Upper lobe of left lung (tissue), 4 donors: ENCODE data around the gene ANO6.

Source experiments
- EP300 ChIP-seq, 4 donors: sonication (generic); formaldehyde crosslinking; IDR thresholded peaks; one replicate each; pipeline ENCODE4 v1.5.1; 2017; ENCODE audit warnings: antibody characterized with exemption in 4 of 4, control low read depth in 2 of 4
- POLR2A ChIP-seq, 4 donors: fragments of 450-650 bp; IDR thresholded peaks; one replicate each; pipeline ENCODE4 v1.5.1; 2016 to 2017; ENCODE audit warnings: antibody characterized with exemption in 4 of 4, mild to moderate bottlenecking in 2 of 4
- POLR2AphosphoS5 ChIP-seq, 2 donors: sonication (generic); formaldehyde crosslinking; IDR thresholded peaks; one replicate each; pipeline ENCODE4 v1.5.1; 2017; ENCODE audit warnings: antibody characterized with exemption in 2 of 2
- TF ChIP-seq, protein P1 (sequence below), 6 experiments: fragments of 450-650 bp in 4 of 6; fragments of 200-600 bp in 2 of 6; sonication (generic) in 2 of 6; IDR thresholded peaks; one replicate each; pipeline ENCODE4 v1.5.1; 2016 to 2019; ENCODE audit warnings: antibody characterized with exemption in 6 of 6

DNA sequence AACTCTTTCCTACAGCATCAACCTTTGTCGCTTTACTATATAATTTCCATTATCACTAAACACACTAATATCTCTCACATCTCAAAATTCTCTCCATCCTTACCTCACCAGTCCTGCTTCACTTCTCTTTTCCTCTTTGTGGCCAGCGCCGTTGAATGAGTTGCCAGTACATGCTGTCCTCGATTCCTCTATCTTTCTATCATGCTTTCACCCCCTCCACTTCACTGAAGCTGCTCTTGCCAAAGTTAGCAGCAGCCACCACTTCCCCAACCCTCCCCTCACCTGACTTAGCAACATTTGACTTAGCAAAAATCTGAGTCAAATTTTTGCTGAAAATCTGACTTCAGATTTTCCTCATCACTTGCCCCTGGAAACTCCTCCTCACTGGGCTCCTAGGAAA lies 210.4 kb downstream of the ANO6 start:
- TF ChIP-seq, protein P1, sequence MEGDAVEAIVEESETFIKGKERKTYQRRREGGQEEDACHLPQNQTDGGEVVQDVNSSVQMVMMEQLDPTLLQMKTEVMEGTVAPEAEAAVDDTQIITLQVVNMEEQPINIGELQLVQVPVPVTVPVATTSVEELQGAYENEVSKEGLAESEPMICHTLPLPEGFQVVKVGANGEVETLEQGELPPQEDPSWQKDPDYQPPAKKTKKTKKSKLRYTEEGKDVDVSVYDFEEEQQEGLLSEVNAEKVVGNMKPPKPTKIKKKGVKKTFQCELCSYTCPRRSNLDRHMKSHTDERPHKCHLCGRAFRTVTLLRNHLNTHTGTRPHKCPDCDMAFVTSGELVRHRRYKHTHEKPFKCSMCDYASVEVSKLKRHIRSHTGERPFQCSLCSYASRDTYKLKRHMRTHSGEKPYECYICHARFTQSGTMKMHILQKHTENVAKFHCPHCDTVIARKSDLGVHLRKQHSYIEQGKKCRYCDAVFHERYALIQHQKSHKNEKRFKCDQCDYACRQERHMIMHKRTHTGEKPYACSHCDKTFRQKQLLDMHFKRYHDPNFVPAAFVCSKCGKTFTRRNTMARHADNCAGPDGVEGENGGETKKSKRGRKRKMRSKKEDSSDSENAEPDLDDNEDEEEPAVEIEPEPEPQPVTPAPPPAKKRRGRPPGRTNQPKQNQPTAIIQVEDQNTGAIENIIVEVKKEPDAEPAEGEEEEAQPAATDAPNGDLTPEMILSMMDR (IDR thresholded peaks at IDR 0.05), result no peak
- TF ChIP-seq EP300 (IDR thresholded peaks at IDR 0.05) (no peak), POLR2A (IDR thresholded peaks at IDR 0.05) (no peak), POLR2AphosphoS5 (IDR thresholded peaks at IDR 0.05) (no peak)
